Liver (tissue), 9 donors: ENCODE data around the gene PLXNA2. TPM values are rescaled to one million over a fixed set of nuclear protein-coding genes. Genes with fewer than 3 reads are reported as not detected.

Experiments
- DNase-seq: peaks from one replicate; pipeline ENCODE4 v3.0.0-alpha.2; 2017; ENCODE audit warnings: low spot score
- H3K27ac ChIP-seq, 2 donors: one replicate each; pipeline ENCODE4 v1.7.0; 2013; ENCODE audit warnings: inconsistent platforms in 2 of 2, low read length in 2 of 2, control low read depth in 1 of 2, low read depth in 1 of 2, mild to moderate bottlenecking in 1 of 2
- H3K27me3 ChIP-seq, 4 donors: one replicate each; pipeline versions ENCODE4 v1.6.1 to v1.7.0; 2013; ENCODE audit warnings: low read length in 3 of 4, inconsistent platforms in 1 of 4, mild to moderate bottlenecking in 1 of 4, moderate library complexity in 1 of 4; ENCODE audit not compliant: control insufficient read depth in 4 of 4, insufficient read depth in 4 of 4
- H3K36me3 ChIP-seq, 4 donors: one replicate each; pipeline versions ENCODE4 v1.6.1 to v1.7.0; 2013; ENCODE audit warnings: low read length in 3 of 4, mild to moderate bottlenecking in 3 of 4, low read depth in 1 of 4, moderate library complexity in 1 of 4; ENCODE audit not compliant: control insufficient read depth in 4 of 4, insufficient read depth in 3 of 4
- H3K4me1 ChIP-seq, 4 donors: one replicate each; pipeline versions ENCODE4 v1.6.1 to v1.7.0; 2013; ENCODE audit warnings: low read length in 3 of 4, mild to moderate bottlenecking in 3 of 4, moderate library complexity in 1 of 4; ENCODE audit not compliant: control insufficient read depth in 4 of 4, insufficient read depth in 4 of 4
- H3K4me3 ChIP-seq, 3 donors: one replicate each; pipeline versions ENCODE4 v1.6.1 to v1.7.0; 2013; ENCODE audit warnings: low read length in 3 of 3, control low read depth in 1 of 3, low read depth in 1 of 3, mild to moderate bottlenecking in 1 of 3
- H3K9ac ChIP-seq, 2 donors: one replicate each; pipeline ENCODE4 v1.7.0; 2013; ENCODE audit warnings: low read length in 2 of 2, mild to moderate bottlenecking in 2 of 2, moderate library complexity in 2 of 2, control low read depth in 1 of 2, low read depth in 1 of 2
- H3K9me3 ChIP-seq, 4 donors: one replicate each; pipeline versions ENCODE4 v1.6.1 to v1.7.0; 2013; ENCODE audit warnings: low read length in 3 of 4; ENCODE audit not compliant: control insufficient read depth in 4 of 4
- EGR1 ChIP-seq, 2 donors: IDR thresholded peaks; 2 replicates each; pipeline ENCODE4 v1.6.1; 2016 to 2018; ENCODE audit warnings: antibody characterized with exemption in 2 of 2, low read depth in 2 of 2
- GABPA ChIP-seq, 2 donors: IDR thresholded peaks in 1 of 2; conservative IDR thresholded peaks in 1 of 2; 2 replicates each; pipeline ENCODE4 v1.6.1; 2016; ENCODE audit warnings: antibody characterized with exemption in 2 of 2, mild to moderate bottlenecking in 1 of 2, moderate library complexity in 1 of 2
- NR2F2 ChIP-seq: IDR thresholded peaks from 2 replicates; pipeline ENCODE4 v1.6.1; 2016; ENCODE audit warnings: antibody characterized with exemption
- RAD21 ChIP-seq, 2 donors: IDR thresholded peaks; 2 replicates each; pipeline ENCODE4 v1.6.1; 2016; ENCODE audit warnings: antibody characterized with exemption in 2 of 2, mild to moderate bottlenecking in 2 of 2
- RXRA ChIP-seq, 2 donors: IDR thresholded peaks; 2 replicates each; pipeline ENCODE4 v1.6.1; 2017 to 2018; ENCODE audit warnings: antibody characterized with exemption in 2 of 2, mild to moderate bottlenecking in 1 of 2
- SP1 ChIP-seq: IDR thresholded peaks from 2 replicates; pipeline ENCODE4 v1.6.1; 2018; ENCODE audit warnings: antibody characterized with exemption, mild to moderate bottlenecking
- YY1 ChIP-seq: IDR thresholded peaks from 2 replicates; pipeline ENCODE4 v1.6.1; 2016; ENCODE audit warnings: antibody characterized with exemption, mild to moderate bottlenecking
- WGBS: extraction: QIAGEN DNeasy Blood & Tissue Kit; methylation state at CpG from one replicate; pipeline ENCODE4 v1.1.7; 2013; 5-methylcytosine and 5-hydroxymethylcytosine counted together
- polyA plus RNA-seq, 2 donors: library from polyadenylated mRNA; stranded (reverse) in 1 of 2; unstranded in 1 of 2; fragments of 200-250 nt in 1 of 2; fragments of >200 nt in 1 of 2; fragmentation: Nextera tagmentation in 1 of 2; extraction: Ambion mirVana in 1 of 2; gene quantifications; one replicate each; pipeline versions ENCODE4 v1.2.1 to v1.2.3, GENCODE V29; 2013 to 2015
- total RNA-seq, 2 donors: library from RNA; depleted of rRNA; stranded (reverse); fragments of >200 nt; gene quantifications; one replicate each; pipeline ENCODE4 v1.2.3, GENCODE V29; 2014
- TF ChIP-seq, protein P1 (sequence below): IDR thresholded peaks from 2 replicates; pipeline ENCODE4 v1.6.1; 2016; ENCODE audit warnings: antibody characterized with exemption
- TF ChIP-seq, protein P2 (sequence below): IDR thresholded peaks from 2 replicates; pipeline ENCODE4 v1.6.1; 2016; ENCODE audit warnings: antibody characterized with exemption
- TF ChIP-seq, protein P3 (sequence below): IDR thresholded peaks from 2 replicates; pipeline ENCODE4 v1.6.1; 2016; ENCODE audit warnings: antibody characterized with exemption, mild to moderate bottlenecking
- TF ChIP-seq, protein P4 (sequence below): IDR thresholded peaks from 2 replicates; pipeline ENCODE4 v1.6.1; 2016; ENCODE audit warnings: antibody characterized with exemption
- donor health status: healthy.
- donor health status: healthy.
- donor health status: healthy.
- donor health status: healthy.
- donor health status: healthy.

PLXNA2 gene
- total and polyA plus RNA-seq, 4 donors, result 1.8 to 9.2 (median 2.8) TPM

DNA sequence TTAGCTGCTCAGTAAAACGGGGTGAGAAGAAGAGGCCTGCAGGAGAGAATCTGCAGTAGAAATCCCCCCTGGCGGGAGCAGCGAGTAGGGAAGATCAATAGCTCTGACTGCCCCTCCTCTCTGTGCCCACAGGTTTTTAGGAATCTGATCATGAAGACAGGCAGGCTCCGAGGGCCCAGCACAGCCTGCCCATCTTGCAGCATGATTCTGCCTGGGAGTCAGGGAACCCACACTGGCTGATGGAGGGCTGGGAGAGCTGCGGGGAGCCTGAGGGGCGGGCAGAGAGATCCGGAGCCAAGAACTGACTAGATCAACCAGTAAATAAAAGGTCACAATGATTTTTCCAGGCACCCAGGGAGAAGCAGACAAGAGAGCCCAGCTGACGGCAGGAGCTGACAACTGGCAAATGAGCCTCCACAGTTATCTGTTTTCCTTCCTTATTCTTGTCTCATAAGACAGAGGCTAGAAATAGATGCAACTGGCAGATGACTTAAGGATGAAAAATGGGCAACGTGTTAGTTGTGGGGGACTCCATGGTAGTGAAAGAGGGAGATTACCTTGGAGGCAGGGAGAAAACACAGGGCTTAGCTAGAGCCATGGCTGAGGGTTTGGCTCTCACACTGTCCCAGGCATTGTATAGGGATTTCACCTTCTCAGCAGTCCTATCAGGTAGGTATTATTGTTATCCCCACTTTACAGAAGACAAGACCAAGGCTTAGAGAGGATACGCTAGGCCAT, 116.2 kb downstream of the PLXNA2 start:
- WGBS, result 62% methylated on average over 10 of the region's 10 CpGs
- no peak overlapping the region for H3K9ac ChIP-seq
- no peaks in the 10 kb centered on the region for H3K36me3 ChIP-seq
- no peaks in the 10 kb centered on the region for H3K9me3 ChIP-seq
- TF ChIP-seq YY1 (no peak), NR2F2 (no peak), EGR1 (IDR thresholded peaks at IDR 0.05; ENCODE audit: low read depth in 2 of 2) (no peak), RXRA (IDR thresholded peaks at IDR 0.05) (no peak)
- TF ChIP-seq, protein P1, sequence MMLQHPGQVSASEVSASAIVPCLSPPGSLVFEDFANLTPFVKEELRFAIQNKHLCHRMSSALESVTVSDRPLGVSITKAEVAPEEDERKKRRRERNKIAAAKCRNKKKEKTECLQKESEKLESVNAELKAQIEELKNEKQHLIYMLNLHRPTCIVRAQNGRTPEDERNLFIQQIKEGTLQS, result no peak
- TF ChIP-seq, protein P2, sequence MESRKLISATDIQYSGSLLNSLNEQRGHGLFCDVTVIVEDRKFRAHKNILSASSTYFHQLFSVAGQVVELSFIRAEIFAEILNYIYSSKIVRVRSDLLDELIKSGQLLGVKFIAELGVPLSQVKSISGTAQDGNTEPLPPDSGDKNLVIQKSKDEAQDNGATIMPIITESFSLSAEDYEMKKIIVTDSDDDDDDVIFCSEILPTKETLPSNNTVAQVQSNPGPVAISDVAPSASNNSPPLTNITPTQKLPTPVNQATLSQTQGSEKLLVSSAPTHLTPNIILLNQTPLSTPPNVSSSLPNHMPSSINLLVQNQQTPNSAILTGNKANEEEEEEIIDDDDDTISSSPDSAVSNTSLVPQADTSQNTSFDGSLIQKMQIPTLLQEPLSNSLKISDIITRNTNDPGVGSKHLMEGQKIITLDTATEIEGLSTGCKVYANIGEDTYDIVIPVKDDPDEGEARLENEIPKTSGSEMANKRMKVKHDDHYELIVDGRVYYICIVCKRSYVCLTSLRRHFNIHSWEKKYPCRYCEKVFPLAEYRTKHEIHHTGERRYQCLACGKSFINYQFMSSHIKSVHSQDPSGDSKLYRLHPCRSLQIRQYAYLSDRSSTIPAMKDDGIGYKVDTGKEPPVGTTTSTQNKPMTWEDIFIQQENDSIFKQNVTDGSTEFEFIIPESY, result no peak
- no peak for DNase-seq
- H3K27ac ChIP-seq, result no peak overlapping the region
- H3K27me3 ChIP-seq, result no peaks in the 10 kb centered on the region
- H3K4me3 ChIP-seq, result no peak overlapping the region
- H3K4me1 ChIP-seq, result peaks cover 0 to 13% (median 2%) of the 10 kb centered on the region in 4 donors

DNA sequence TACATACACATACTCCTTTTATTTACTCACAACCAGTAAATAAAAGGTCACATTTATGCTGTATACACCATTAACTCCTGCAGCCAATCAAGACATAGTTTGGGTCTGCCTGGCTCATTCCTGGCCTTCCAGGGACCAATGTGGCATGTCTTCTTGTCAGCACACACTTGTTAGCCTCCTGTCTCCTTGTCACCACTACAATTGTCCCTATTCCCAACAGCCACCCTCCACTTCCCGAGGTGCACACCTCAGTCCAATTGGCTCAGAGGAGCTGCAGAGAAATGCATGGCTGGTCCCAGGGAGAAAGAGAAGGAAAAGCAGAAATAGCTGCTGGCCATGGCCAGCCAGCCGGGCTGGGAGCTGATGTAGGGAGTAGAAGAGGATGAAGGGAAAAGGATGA, 116.9 kb downstream of the PLXNA2 start:
- H3K36me3 ChIP-seq, result no peaks in the 10 kb centered on the region
- WGBS, result 87% methylated on average over 2 of the region's 2 CpGs
- no peaks in the 10 kb centered on the region for H3K9me3 ChIP-seq
- H3K4me1 ChIP-seq, result peaks cover 0 to 11% (median 2%) of the 10 kb centered on the region in 4 donors
- TF ChIP-seq GABPA (IDR thresholded peaks at IDR 0.05 in 1 of 2, conservative IDR thresholded peaks at IDR 0.05 in 1 of 2) (no peak), SP1 (no peak), RAD21 (IDR thresholded peaks at IDR 0.05) (no peak), YY1 (no peak)
- TF ChIP-seq, protein P1, result no peak
- TF ChIP-seq, protein P3, sequence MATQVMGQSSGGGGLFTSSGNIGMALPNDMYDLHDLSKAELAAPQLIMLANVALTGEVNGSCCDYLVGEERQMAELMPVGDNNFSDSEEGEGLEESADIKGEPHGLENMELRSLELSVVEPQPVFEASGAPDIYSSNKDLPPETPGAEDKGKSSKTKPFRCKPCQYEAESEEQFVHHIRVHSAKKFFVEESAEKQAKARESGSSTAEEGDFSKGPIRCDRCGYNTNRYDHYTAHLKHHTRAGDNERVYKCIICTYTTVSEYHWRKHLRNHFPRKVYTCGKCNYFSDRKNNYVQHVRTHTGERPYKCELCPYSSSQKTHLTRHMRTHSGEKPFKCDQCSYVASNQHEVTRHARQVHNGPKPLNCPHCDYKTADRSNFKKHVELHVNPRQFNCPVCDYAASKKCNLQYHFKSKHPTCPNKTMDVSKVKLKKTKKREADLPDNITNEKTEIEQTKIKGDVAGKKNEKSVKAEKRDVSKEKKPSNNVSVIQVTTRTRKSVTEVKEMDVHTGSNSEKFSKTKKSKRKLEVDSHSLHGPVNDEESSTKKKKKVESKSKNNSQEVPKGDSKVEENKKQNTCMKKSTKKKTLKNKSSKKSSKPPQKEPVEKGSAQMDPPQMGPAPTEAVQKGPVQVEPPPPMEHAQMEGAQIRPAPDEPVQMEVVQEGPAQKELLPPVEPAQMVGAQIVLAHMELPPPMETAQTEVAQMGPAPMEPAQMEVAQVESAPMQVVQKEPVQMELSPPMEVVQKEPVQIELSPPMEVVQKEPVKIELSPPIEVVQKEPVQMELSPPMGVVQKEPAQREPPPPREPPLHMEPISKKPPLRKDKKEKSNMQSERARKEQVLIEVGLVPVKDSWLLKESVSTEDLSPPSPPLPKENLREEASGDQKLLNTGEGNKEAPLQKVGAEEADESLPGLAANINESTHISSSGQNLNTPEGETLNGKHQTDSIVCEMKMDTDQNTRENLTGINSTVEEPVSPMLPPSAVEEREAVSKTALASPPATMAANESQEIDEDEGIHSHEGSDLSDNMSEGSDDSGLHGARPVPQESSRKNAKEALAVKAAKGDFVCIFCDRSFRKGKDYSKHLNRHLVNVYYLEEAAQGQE, result no peak
- TF ChIP-seq, protein P4, sequence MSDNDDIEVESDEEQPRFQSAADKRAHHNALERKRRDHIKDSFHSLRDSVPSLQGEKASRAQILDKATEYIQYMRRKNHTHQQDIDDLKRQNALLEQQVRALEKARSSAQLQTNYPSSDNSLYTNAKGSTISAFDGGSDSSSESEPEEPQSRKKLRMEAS, result no peak
- H3K4me3 ChIP-seq, result no peak overlapping the region
- no peak for DNase-seq
- H3K9ac ChIP-seq, result no peak overlapping the region
- H3K27me3 ChIP-seq, result no peaks in the 10 kb centered on the region
- no peak overlapping the region for H3K27ac ChIP-seq
